ENCODE results near the gene TPCN2. TPM values are rescaled to one million over a fixed set of nuclear protein-coding genes. Genes with fewer than 3 reads are reported as not detected.

The TPCN2 gene
- total RNA-seq, 1 experiment from 2014 or later: 16.3 TPM

DNA sequence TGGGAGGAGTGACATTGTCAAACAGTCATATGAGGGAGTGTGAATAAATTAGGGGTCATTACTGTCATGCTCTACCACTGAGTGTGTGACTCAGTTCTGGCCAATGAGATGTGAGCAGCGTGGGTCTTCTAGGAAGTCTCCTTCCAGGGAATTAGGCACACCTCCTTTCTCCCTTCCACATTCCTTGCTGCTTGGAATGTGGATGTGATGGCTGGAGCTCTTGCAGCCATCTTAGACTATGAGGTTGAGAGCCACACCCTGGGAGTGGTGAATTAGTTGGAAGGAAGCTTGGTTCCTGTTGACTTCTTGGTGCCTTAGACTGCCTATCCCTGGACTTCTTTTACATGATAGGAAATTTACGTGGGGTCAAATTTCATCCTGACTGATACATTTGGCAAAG, 70.5 kb downstream of the TPCN2 start:
- ChIA-PET POLR2A (no interaction called here), CTCF (interaction anchor here (0.7 to 1.3 kb wide), 3 partner anchors 12 to 521 kb away, joined by 3 to 4 read pairs (median 3); no protein-coding TSS in a partner anchor)
- peaks cover 26% of the 10 kb centered on the region for H3K4me1 Mint-ChIP-seq (ENCODE audit: insufficient read depth, unreplicated experiment)
- no peak overlapping the region for H3K27ac Mint-ChIP-seq (ENCODE audit: low read depth, unreplicated experiment)
- DNase-seq (ENCODE audit: unreplicated experiment): no peak
- H3K36me3 Mint-ChIP-seq (ENCODE audit: insufficient read depth, unreplicated experiment): no peaks in the 10 kb centered on the region
- intact Hi-C loops (cut with micrococcal nuclease): no loop called here
- no TSS peak for BruUV-seq (replicated peaks)
- no peaks in the 10 kb centered on the region for H3K27me3 Mint-ChIP-seq (ENCODE audit: insufficient read depth, unreplicated experiment)
- no peak for TF ChIP-seq CTCF (IDR thresholded peaks at IDR 0.05; ENCODE audit: unreplicated experiment)
- H3K4me3 Mint-ChIP-seq (ENCODE audit: unreplicated experiment): no peak overlapping the region
- no peaks in the 10 kb centered on the region for H3K9me3 Mint-ChIP-seq (ENCODE audit: unreplicated experiment)

DNA sequence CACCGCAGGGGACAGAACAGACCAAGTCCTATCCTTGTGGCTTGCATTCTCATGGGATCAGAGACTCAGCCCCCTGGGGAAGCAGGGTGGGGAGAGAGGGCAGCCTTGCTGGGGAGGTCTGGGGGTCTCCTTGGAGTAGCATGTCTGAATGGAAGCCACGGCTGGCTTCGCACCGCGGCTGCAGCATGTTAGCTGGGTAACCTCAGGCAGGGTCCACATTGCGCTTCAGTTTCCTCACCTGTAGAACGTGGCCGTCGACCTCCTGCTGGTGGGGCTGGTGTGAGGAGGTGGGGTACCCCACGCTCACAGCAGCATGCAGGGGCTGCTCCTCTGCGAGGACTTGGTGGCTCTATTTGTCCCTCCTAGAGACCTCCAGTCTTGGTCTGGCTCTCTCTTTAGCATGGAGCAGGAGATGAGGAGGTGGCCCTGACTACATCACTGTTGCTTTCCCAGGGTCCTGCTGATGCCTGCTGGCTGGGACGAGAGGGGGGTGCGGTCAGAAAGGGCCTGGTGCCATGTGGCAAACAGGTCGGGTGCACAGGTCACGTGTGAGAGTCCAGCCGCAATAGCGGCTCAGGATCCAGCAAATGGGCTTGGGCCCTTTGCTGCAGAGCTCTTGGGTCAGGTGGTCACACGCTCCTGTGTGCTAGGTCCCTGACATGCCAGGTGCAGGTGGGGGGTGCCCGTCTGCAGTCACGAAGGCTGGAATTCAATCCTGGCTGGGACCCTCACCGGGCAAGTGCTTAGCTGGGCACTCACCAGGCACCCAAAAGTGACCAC, 71.6 kb downstream of the TPCN2 start:
- CTCF ChIA-PET: interaction anchor here (1.6 kb wide), 1 partner anchor 19 kb away, joined by 14 read pairs; no protein-coding TSS in a partner anchor
- no peak overlapping the region for H3K4me3 Mint-ChIP-seq (ENCODE audit: unreplicated experiment)

GRCh38 chr11:69121021-69121420, 72.3 kb downstream of the TPCN2 start:
- intact Hi-C loops (cut with micrococcal nuclease): loop anchor here (5.0 kb wide), 1 partner anchor 176 kb away; no protein-coding TSS in a partner anchor

More for the DNA sequence above, 71.6 kb downstream of the TPCN2 start:
- intact Hi-C loops (cut with micrococcal nuclease): loop anchor here (5.0 kb wide), 1 partner anchor 177 kb away; no protein-coding TSS in a partner anchor
- H3K9me3 Mint-ChIP-seq (ENCODE audit: unreplicated experiment): no peaks in the 10 kb centered on the region
- DNase-seq (ENCODE audit: unreplicated experiment): no peak
- no peak overlapping the region for H3K27ac Mint-ChIP-seq (ENCODE audit: low read depth, unreplicated experiment)
- peaks cover 31% of the 10 kb centered on the region for H3K4me1 Mint-ChIP-seq (ENCODE audit: insufficient read depth, unreplicated experiment)
- no TSS peak for BruUV-seq (replicated peaks)
- H3K36me3 Mint-ChIP-seq (ENCODE audit: insufficient read depth, unreplicated experiment): no peaks in the 10 kb centered on the region
- POLR2A ChIA-PET: interaction anchor here (0.6 to 3.9 kb wide), 2 partner anchors 199 to 522 kb away, joined by 3 to 27 read pairs; partner anchors contain the start of gene CCND1
- no peak for TF ChIP-seq CTCF (IDR thresholded peaks at IDR 0.05; ENCODE audit: unreplicated experiment)
- H3K27me3 Mint-ChIP-seq (ENCODE audit: insufficient read depth, unreplicated experiment): no peaks in the 10 kb centered on the region

More at GRCh38 chr11:69121021-69121420, 72.3 kb downstream of the TPCN2 start:
- Mint-ChIP-seq H3K36me3 (ENCODE audit: insufficient read depth, unreplicated experiment) (no peaks in the 10 kb centered on the region), H3K4me3 (ENCODE audit: unreplicated experiment) (no peak overlapping the region), H3K4me1 (ENCODE audit: insufficient read depth, unreplicated experiment) (peaks cover 31% of the 10 kb centered on the region), H3K27me3 (ENCODE audit: insufficient read depth, unreplicated experiment) (no peaks in the 10 kb centered on the region), H3K9me3 (ENCODE audit: unreplicated experiment) (no peaks in the 10 kb centered on the region), H3K27ac (ENCODE audit: low read depth, unreplicated experiment) (no peak overlapping the region)
- ChIA-PET POLR2A (interaction anchor here (0.6 to 3.9 kb wide), 2 partner anchors 199 to 521 kb away, joined by 3 to 27 read pairs; partner anchors contain the start of gene CCND1), CTCF (interaction anchor here (1.6 kb wide), 1 partner anchor 20 kb away, joined by 14 read pairs; no protein-coding TSS in a partner anchor)
- no TSS peak for BruUV-seq (replicated peaks)
- no peak for DNase-seq (ENCODE audit: unreplicated experiment)
- no peak for TF ChIP-seq CTCF (IDR thresholded peaks at IDR 0.05; ENCODE audit: unreplicated experiment)

Data from MCF 10A (cell line).